A673 (cell line): Measurements from ENCODE around the gene SSTR4. TPM values are rescaled to one million over a fixed set of nuclear protein-coding genes. Genes with fewer than 3 reads are reported as not detected.

ENCODE experiments used
- BruUV-seq: library from RNA; stranded (reverse); fragments of 400-500 nt; replicated peaks from 2 replicates; lab custom pipeline; 2021; lab: Mats Ljungman, UMichigan
- CTCF ChIA-PET: fragments of 300-600 bp; sonication (Branson Sonifier 250); formaldehyde crosslinking; loops from one replicate; lab custom pipeline; 2022; ENCODE audit warnings: antibody characterized with exemption; lab: Charles Lee
- POLR2A ChIA-PET: fragments of 300-600 bp; sonication (Branson Sonifier 250); formaldehyde crosslinking; loops from one replicate; lab custom pipeline; 2022; ENCODE audit warnings: antibody characterized with exemption; ENCODE audit not compliant: low non-redundant PET; lab: Charles Lee
- DNase-seq: peaks from one replicate; pipeline ENCODE4 v3.0.0-alpha.2; 2015; ENCODE audit warnings: low spot score
- H3K27ac ChIP-seq: fragments of 200-600 bp; sonication (generic); 2 replicates; pipeline ENCODE4 v1.5.1; 2016; ENCODE audit warnings: mixed run types, low read depth, mild to moderate bottlenecking, mixed read lengths, antibody characterized with exemption, low read length; ENCODE audit not compliant: poor library complexity, severe bottlenecking
- H3K27me3 ChIP-seq: fragments of 200-600 bp; sonication (generic); replicated peaks from 2 replicates; pipeline ENCODE4 v1.6.1; 2017; ENCODE audit warnings: mixed run types, low read depth, mild to moderate bottlenecking, mixed read lengths, antibody characterized with exemption, low read length; ENCODE audit not compliant: insufficient read depth, poor library complexity
- H3K36me3 ChIP-seq: fragments of 200-600 bp; sonication (generic); 2 replicates; pipeline ENCODE4 v1.6.1; 2016; ENCODE audit warnings: mixed run types, mild to moderate bottlenecking, mixed read lengths, antibody characterized with exemption, low read length; ENCODE audit not compliant: insufficient read depth, poor library complexity, severe bottlenecking
- H3K4me1 ChIP-seq: fragments of 200-600 bp; sonication (generic); 2 replicates; pipeline ENCODE4 v1.6.1; 2017; ENCODE audit warnings: mixed run types, mild to moderate bottlenecking, mixed read lengths, antibody characterized with exemption, low read length; ENCODE audit not compliant: insufficient read depth, poor library complexity, severe bottlenecking
- H3K4me3 ChIP-seq: fragments of 200-600 bp; sonication (generic); 2 replicates; pipeline ENCODE4 v1.5.1; 2016; ENCODE audit warnings: low read depth, mixed run types, mild to moderate bottlenecking, mixed read lengths, low read length; ENCODE audit not compliant: poor library complexity, severe bottlenecking
- H3K9me3 ChIP-seq: fragments of 200-600 bp; sonication (generic); 2 replicates; pipeline ENCODE4 v1.6.1; 2016; ENCODE audit warnings: mixed run types, low read depth, mild to moderate bottlenecking, mixed read lengths, antibody characterized with exemption, low read length; ENCODE audit not compliant: poor library complexity, severe bottlenecking
- CTCF ChIP-seq: fragments of 300-800, 200-600 bp; sonication (generic); conservative IDR thresholded peaks from 2 replicates; pipeline ENCODE4 v1.5.1; 2017; ENCODE audit warnings: low read depth, mild to moderate bottlenecking, antibody characterized with exemption, low read length, moderate library complexity, mixed read lengths
- EZH2 ChIP-seq: fragments of 200-600 bp; sonication (generic); IDR thresholded peaks from 2 replicates; pipeline ENCODE4 v1.6.1; 2017; ENCODE audit warnings: borderline replicate concordance, low read depth, mild to moderate bottlenecking, mixed read lengths, antibody characterized with exemption, low read length; ENCODE audit not compliant: poor library complexity, severe bottlenecking
- intact Hi-C: fragments of 100-400 bp; cut with micrococcal nuclease; formaldehyde crosslinking; loops from one replicate; pipeline ENCODE4 v1.10.0; 2022; ENCODE audit not compliant: unreplicated experiment
- total RNA-seq: library from RNA; stranded (reverse); gene quantifications from 2 replicates; pipeline ENCODE4 v1.2.3, GENCODE V29; 2021

The SSTR4 gene
- total RNA-seq, 1 experiment from 2014 or later, result not detected

GRCh38 chr20:23043376-23043775 lies 8.3 kb downstream of the SSTR4 start:
- Histone ChIP-seq H3K4me3 (no peak overlapping the region), H3K4me1 (no peaks in the 10 kb centered on the region), H3K36me3 (no peaks in the 10 kb centered on the region), H3K27me3 (peaks cover 88% of the 10 kb centered on the region), H3K27ac (no peak overlapping the region), H3K9me3 (no peaks in the 10 kb centered on the region)
- POLR2A ChIA-PET, result no interaction called here
- intact Hi-C loops, result no loop called here
- CTCF ChIA-PET, result no interaction called here
- TF ChIP-seq CTCF (no peak), EZH2 (no peak)
- DNase-seq, result no peak
- no TSS peak for BruUV-seq

DNA sequence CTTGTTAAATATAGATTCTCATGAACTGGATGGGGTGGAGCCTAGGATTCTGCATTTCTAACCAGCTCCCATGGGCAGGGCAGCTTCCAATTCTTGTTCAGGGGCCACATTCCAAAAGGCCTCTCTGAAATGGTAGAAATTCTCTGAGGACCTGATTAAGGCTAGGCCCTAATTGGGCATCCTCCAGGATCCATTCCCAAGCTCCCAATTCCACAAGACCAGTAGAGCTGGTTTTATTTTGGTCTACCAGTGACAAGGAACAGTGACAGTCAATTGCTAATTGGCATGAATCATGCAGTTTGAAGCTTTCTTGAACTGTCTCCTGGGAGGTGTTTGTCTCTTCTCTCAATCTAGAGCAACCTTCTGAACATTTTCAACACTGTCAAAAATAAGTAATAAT lies 11.3 kb downstream of the SSTR4 start:
- no peaks in the 10 kb centered on the region for H3K36me3 ChIP-seq
- no peak for DNase-seq
- H3K4me1 ChIP-seq, result no peaks in the 10 kb centered on the region
- ChIA-PET CTCF (no interaction called here), POLR2A (no interaction called here)
- no peak overlapping the region for H3K4me3 ChIP-seq
- no peak for TF ChIP-seq EZH2
- no peak for TF ChIP-seq CTCF
- no peak overlapping the region for H3K27ac ChIP-seq
- intact Hi-C loops, result no loop called here
- peaks cover 95% of the 10 kb centered on the region for H3K27me3 ChIP-seq
- H3K9me3 ChIP-seq, result no peaks in the 10 kb centered on the region
- no TSS peak for BruUV-seq

DNA sequence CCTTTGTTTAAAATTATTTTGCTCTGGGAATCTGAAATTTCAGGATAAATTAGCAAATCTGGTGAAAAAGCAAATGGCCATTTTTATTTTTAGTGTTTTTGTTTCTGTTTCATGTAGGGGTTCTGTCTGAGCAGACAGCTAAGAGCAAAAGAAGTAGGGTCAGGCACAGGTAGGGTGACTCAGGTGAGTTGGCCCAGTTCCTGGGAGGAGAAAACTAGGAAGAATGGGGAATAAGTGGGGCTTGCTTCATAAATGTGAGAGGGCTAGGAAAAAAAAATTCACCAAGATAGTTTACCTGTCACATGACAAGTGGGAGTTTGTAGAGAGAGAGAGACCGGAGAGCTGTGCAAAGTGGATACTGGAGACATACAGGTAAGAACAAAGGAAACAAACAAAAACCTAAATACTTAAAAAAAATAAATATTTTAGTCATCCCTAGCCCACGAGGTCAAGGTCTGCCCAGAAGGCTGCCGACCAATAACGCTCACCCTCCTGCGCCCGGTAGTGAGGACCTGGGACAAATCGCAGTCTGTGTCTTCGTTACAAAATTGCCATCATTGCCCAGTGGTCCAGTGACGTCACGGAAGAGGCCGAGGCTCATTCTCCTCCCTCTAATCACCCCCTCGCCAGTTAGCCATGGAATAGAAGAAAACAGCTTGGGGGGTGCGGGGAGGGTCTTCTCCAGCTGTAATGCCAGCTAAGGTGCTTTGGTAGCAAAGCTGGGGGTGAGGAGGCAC lies 12.1 kb downstream of the SSTR4 start:
- Histone ChIP-seq H3K27me3 (peaks cover 94% of the 10 kb centered on the region), H3K4me1 (no peaks in the 10 kb centered on the region), H3K27ac (no peak overlapping the region), H3K4me3 (no peak overlapping the region), H3K9me3 (no peaks in the 10 kb centered on the region), H3K36me3 (no peaks in the 10 kb centered on the region)
- ChIA-PET CTCF (no interaction called here), POLR2A (no interaction called here)
- BruUV-seq, result no TSS peak
- no peak for DNase-seq
- TF ChIP-seq CTCF (no peak), EZH2 (no peak)
- intact Hi-C loops, result no loop called here
